GM21737 (cell line): ENCODE results near the gene MAN1B1.

Source experiments
- ATAC-seq: cut with Tn5 transposase; IDR thresholded peaks from one replicate; pipeline ENCODE4 v1.9.1; 2021; ENCODE audit warnings: mild to moderate bottlenecking, moderate library complexity; ENCODE audit not compliant: unreplicated experiment

MAN1B1 gene

DNA sequence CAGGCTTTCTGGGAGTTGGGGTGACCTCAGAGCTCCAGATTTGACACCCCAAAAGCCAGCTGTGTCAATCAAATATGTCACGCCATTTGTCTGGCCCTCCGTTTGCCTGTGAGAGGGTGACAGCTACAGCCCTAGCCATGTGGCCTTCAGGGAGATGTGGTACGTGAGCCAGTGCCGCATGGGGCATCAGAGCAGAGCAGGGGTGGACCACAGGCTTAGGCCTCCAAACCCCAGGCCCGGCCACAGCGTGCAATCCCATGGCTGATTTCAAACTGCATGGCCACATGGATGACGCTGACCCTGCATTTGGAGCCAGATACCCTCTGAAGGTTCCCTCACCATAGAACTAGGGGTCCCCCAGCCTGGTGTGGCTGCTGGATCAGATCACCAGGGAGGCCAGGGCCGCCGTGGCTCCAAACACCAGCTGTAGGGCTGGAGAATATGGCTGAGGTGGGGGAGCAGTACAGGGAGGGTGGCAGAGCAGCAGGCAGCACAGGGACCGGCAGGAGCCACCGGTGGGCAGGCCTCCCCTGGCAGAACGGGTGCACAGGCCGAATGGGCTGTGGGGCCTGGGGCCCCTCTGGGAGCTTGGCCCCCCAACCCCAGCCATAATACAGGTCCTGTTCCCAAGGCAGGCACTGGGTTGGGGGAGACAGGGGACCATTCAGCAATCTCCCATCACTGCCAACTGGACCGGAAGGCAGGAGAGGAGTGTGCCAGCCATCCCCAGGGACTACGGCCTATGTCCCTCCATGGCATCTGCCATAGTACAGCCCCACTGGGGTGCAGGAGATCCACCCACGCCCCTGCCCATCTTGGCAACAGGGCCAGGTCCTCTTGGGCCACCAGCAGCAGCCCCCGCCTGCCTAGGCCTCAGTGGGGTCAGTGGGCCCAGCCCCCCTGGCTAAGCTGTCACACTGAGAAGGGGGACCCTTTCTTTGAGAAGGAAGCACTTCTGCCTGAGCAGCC lies 18.0 kb upstream of the MAN1B1 start:
- ATAC-seq, result no peak

DNA sequence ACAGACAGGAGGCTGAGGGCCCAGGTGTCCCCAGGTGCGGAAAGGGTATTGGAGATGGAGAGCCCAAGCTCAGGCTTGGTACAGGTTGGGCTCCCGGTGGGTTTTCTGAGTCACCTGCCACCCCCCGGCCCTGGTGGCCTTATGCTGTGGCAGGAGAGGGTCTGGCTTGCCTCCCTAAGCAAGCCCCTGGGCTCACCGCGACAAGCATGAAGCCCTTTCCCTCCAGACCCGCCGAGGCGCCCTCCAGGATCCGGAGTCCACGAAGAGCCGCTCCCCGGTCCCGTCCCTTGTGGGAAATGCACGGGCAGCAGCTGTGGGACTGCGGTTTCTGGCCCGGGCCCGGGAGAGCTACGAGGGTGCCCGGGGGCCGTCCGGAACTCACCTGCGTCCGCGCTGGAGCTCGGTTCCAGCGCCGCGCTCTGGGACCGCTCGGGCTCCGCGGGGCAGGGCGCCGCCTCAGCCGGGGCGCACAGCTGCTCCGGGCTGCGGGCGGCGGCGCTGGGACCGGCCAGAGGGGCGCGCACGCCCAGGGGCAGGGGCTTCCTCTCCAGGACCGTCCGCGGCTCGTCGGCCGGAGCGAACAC lies 17.2 kb upstream of the MAN1B1 start:
- no peak for ATAC-seq

- peak; percentile 54 for ATAC-seq
These were observed 16.4 kb upstream of the MAN1B1 start, which contains the start of gene SAPCD2 for GRCh38 chr9:137070201-137070905. Gene SAPCD2 (minus strand): TSS chr9:137070557. CDS start chr9:137070460, 97 bp downstream.

GRCh38 chr9:137070906-137071275 lies 15.9 kb upstream of the MAN1B1 start:
- no peak for ATAC-seq

- ATAC-seq, result no peak
These were observed 15.5 kb upstream of the MAN1B1 start for GRCh38 chr9:137071282-137071681.

DNA sequence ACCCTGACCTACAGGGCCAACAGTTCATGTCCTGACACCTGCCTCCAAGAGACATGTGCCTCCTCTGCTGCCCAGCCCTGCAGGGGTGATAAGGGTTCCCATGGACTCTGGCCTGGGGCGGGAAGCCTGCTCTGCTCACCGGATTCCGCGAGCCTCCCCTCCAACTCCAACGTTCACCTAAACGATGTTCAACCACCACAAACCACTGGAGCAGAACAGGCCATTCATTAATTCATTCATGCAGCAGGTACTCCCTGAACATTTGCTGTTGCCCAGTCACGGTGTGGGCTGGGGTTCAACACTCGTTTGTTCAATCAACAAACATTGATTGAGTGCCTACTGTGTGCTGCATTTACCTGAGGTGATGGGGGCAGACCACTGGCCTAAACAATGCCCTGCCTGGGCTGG lies 12.8 kb upstream of the MAN1B1 start:
- no peak for ATAC-seq

DNA sequence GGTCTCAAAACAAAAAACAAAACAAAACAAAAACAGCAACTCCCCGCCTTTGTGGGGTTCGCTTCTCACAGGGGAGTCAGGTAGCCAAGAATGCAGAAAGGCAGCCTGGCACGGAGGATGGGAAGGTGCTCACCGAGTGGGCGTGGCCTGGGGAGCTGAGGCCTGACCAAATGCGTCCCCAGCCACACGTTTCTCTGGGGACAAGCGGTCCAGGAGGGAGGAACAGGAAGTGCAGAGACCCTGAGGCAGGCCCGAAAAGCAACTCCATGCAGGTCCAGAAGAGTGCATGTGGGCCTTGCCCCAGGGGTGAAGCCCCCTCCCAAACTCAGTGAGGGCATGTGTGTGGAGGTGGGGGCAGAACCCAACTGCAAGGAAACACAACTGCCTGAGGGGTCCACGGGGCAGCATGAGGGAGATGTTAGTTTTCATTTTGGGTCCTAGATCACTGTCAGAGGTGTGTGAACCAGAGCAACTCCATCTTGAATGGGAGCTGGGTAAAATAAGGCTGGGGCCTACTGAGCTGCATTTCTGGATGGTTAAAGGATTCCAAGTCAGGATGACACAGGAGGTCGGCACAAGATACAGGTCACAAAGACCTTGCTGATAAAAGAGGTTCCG lies 12.0 kb upstream of the MAN1B1 start:
- no peak for ATAC-seq

DNA sequence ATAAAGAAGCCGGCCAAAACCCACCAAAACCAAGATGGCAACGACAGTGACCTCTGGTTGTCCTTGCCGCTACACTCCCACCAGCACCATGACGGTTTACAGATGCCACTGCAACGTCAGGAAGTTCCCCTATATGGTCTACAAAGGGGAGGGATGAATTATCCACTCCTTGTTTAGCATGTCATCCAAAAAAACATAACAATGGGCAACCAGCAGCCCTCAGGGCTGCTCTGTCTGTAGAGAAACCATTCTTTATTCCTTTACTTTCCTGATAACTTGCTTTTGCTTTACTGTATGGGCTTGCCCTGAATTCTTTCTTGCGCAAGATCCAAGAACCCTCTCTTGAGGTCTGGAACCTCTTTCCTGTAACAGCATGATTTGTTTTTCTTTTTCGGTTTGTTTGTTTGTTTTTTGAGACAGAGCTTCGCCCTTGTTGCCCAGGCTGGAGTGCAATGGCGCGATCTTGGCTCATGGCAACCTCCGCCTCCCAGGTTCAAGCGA lies 11.5 kb upstream of the MAN1B1 start:
- no peak for ATAC-seq

DNA sequence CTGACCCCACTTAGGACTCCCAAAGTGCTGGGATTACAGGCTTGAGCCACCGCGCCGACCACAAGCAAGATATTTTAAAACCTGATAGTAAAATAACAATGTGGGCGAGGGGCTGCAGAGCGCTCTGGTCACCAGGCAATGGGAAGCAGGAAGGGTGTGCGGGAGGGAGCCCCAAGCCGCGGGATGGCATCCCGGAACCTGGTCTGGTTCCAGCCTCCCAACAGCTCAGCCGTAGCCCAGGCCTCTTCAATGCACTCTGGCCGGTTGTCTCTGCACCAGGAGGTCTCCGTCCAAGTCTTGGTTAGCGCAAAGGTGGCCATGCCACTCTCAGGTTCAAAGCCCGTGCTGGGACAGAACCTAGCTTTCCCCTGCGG lies 10.2 kb upstream of the MAN1B1 start:
- ATAC-seq, result peak; percentile 3

- ATAC-seq, result peak; percentile 46
These were observed 9.6 kb upstream of the MAN1B1 start, which contains the start of gene UAP1L1 for GRCh38 chr9:137077010-137077747. Gene UAP1L1 (plus strand): TSS chr9:137077517. CDS start chr9:137077533, 16 bp downstream.

- ATAC-seq, result peak; percentile 23
These were observed 8.8 kb upstream of the MAN1B1 start for GRCh38 chr9:137077758-137078693.

DNA sequence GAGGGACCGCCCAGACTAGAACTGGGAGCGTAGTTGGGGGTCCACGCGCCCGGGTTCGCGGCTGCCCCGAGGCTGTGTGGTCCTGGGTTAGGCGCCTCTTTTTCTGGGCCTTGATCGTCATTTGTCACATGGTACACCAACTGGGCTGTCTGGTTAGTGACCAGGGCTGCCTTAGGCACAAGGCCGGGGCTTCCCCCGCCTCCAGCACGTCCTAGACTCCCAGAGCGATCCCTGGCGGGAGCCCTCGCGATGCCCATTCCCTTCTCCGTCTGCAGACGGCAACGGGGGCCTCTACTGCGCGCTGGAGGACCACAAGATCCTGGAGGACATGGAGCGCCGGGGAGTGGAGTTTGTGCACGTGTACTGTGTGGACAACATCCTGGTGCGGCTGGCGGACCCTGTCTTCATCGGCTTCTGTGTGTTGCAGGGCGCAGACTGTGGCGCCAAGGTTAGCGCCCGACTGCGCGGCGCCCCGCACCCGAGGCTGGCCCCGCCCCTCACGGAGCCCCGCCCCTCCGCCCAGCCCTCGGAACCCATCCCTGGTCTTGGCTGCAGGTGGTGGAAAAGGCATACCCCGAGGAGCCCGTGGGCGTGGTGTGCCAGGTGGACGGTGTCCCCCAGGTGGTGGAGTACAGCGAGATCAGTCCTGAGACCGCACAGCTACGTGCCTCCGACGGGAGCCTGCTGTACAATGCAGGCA lies 7.9 kb upstream of the MAN1B1 start:
- ATAC-seq, result no peak

- ATAC-seq, result no peak
These were observed 7.4 kb upstream of the MAN1B1 start for GRCh38 chr9:137079401-137079787.

DNA sequence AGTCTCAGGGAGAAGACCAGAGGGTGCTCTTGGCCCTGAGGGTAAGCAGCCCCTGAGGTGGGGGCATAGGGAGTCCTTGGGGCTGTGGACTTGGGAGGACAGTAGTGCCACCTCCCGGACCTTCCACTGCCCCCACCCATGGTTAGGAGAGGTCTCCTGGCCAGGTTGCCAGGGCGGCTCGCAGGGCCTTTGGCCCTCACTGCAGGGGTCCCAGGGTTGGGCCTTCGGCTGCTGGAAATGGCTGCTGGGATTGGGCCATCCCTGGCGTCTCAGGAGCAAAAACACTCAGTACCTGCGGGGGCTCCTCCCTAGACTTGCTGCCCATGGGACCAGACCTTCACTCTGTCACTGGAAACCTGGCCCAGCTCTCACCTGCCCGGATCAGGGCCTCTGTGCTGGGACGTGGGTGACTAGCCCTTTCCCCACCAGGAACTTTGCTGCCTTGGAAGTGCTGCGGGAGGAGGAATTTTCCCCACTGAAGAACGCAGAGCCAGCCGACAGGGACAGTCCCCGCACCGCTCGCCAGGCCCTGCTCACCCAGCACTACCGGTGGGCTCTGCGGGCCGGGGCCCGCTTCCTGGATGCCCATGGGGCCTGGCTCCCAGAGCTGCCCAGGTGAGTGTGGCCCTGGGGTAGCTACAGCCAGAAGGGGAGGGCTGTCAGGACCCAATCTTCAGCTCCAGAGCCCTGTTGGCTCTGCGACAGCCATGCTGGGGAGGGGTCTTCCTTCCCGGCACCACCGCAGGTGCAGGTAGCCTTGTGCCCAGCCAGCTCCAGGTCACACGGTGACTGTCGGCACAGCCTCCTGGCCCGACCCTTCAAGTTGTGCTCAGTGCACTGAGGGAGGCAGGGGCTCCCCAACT lies 6.3 kb upstream of the MAN1B1 start:
- no peak for ATAC-seq

- ATAC-seq, result no peak
These were observed 4.4 kb upstream of the MAN1B1 start for GRCh38 chr9:137082222-137082924.

DNA sequence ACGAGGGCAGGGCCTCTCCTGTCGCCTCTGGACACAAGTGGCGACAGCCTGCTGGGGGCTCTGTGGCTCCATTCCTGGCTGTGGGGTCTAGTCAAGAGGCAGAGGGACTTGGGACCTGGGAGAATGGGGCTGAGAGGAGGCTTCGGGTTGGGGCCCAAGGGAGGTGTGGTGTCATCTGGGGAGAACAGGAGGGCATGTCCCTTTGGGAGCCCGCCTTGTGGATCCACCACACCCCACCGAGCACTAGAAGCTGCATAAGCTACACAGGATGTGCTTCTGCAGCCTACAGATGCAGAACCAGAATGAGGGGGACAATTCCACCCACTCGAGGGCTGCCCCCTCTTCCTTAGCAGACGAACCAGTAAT lies 3.9 kb upstream of the MAN1B1 start:
- no peak for ATAC-seq

- ATAC-seq, result no peak
These were observed 3.3 kb upstream of the MAN1B1 start for GRCh38 chr9:137083394-137084004.
